Measurements from ENCODE around the gene PRKN.

- no peak for TF ChIP-seq CTCF (IDR thresholded peaks at IDR 0.05)
- no peak for TF ChIP-seq REST (IDR thresholded peaks at IDR 0.05; ENCODE audit: insufficient read depth in 1 of 2, low read depth in 2 of 2, low read length in 1 of 2)
- no peak for TF ChIP-seq POLR2AphosphoS5 (IDR thresholded peaks at IDR 0.05; ENCODE audit: low read depth, low read length)
These were observed 1314.8 kb downstream of the PRKN start for GRCh38 chr6:161412795-161413194.
